AG04450 (cell line): ENCODE measurements around the gene METRNL. TPM values are rescaled to one million over a fixed set of nuclear protein-coding genes. Genes with fewer than 3 reads are reported as not detected.

Experiments used
- CTCF ChIA-PET: fragments of 300-600, 350-600 bp; formaldehyde crosslinking; extraction: SDS; loops from one replicate; lab custom pipeline; 2022; ENCODE audit warnings: antibody characterized with exemption, inconsistent platforms; lab: Charles Lee
- POLR2A ChIA-PET: fragments of 350-600 bp; formaldehyde crosslinking; extraction: SDS; loops from one replicate; lab custom pipeline; 2021; ENCODE audit warnings: antibody characterized with exemption, inconsistent platforms; lab: Yijun Ruan, JAX
- DNase-seq: peaks from one replicate; pipeline ENCODE4 v3.0.0-alpha.2; 2011; ENCODE audit warnings: low read depth, low spot score
- H3K27ac ChIP-seq: one replicate; pipeline ENCODE4 v1.5.1; 2012; ENCODE audit warnings: low read depth, low read length, control low read depth
- H3K27me3 ChIP-seq: one replicate; pipeline ENCODE4 v1.6.0; 2012; ENCODE audit warnings: low read length; ENCODE audit not compliant: control insufficient read depth, insufficient read depth
- H3K4me3 ChIP-seq: 2 replicates; pipeline ENCODE4 v1.5.1; 2011; ENCODE audit warnings: mild to moderate bottlenecking, low read depth, low read length, control low read depth
- H3K9me3 ChIP-seq: 2 replicates; pipeline ENCODE4 v1.5.1; 2012; ENCODE audit warnings: low read length; ENCODE audit not compliant: control insufficient read depth, insufficient read depth
- polyA plus RNA-seq: library from polyadenylated mRNA; depleted of rRNA; stranded (reverse); fragments of >200 nt; gene quantifications from 2 replicates; pipeline ENCODE4 v1.2.3, GENCODE V29; 2011
- TF ChIP-seq, protein P1 (sequence below): IDR thresholded peaks from 2 replicates; pipeline ENCODE4 v1.5.1; 2011; ENCODE audit warnings: low read depth, low read length, control low read depth, inconsistent platforms

Gene METRNL
- polyA plus RNA-seq, 1 experiment: 10.9 TPM

DNA sequence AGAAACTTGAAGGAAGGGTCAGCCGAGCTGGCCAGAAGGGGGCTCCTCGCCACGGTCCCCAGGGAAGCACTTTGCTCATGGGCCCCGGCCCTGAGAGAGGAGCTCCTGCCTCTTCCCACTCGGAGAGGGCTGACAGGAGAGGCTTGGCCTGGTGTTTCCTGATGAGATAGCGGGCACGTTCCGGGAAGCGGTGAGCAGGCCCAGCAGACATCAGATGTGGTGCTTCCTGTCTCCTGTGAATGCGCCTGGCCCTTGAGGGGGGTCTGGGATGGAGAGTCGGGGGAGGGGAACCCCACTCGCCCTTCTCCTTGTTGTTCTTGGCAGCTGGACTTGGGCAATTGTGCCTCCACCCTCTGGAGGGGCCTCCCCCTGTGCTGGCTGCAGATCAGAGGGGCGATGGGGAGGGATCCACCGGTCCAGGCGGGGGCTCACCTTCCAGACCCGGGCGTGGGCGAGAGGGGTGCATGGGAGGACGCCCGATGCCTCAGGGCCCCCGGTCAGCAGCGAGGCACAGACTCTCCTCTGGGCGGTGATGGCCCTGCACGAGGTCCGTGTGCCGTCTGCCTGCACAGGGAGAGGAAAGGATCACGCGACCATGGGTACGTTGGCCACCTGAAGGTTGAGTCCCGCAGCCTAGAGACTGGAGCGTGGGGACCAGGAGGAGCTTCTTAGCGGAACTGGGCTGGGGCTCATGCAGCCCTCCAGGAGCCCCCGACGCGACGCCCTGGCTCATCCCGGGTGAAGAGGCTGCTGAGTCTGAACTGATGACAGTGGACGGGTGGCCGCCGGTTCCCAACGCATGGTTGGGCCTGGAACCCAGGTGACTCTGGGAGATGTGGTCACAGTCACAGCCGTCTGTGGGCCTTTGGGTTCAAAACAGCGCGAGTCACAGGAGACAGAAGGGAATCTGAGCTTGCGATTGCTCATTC is 25.4 kb downstream of the METRNL start:
- ChIA-PET CTCF (interaction anchor here (1.0 kb wide), 1 partner anchor 323 kb away, joined by 4 read pairs; no protein-coding TSS in a partner anchor), POLR2A (no interaction called here)
- TF ChIP-seq, protein P1, sequence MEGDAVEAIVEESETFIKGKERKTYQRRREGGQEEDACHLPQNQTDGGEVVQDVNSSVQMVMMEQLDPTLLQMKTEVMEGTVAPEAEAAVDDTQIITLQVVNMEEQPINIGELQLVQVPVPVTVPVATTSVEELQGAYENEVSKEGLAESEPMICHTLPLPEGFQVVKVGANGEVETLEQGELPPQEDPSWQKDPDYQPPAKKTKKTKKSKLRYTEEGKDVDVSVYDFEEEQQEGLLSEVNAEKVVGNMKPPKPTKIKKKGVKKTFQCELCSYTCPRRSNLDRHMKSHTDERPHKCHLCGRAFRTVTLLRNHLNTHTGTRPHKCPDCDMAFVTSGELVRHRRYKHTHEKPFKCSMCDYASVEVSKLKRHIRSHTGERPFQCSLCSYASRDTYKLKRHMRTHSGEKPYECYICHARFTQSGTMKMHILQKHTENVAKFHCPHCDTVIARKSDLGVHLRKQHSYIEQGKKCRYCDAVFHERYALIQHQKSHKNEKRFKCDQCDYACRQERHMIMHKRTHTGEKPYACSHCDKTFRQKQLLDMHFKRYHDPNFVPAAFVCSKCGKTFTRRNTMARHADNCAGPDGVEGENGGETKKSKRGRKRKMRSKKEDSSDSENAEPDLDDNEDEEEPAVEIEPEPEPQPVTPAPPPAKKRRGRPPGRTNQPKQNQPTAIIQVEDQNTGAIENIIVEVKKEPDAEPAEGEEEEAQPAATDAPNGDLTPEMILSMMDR: no peak
- no peak for DNase-seq
- Histone ChIP-seq H3K9me3 (peaks cover 15% of the 10 kb centered on the region), H3K27me3 (no peaks in the 10 kb centered on the region), H3K4me3 (no peak overlapping the region), H3K27ac (no peak overlapping the region)

- Histone ChIP-seq H3K27me3 (no peaks in the 10 kb centered on the region), H3K27ac (no peak overlapping the region), H3K9me3 (peaks cover 15% of the 10 kb centered on the region), H3K4me3 (no peak overlapping the region)
- POLR2A ChIA-PET: no interaction called here
- TF ChIP-seq, protein P1: no peak
- CTCF ChIA-PET: interaction anchor here (1.0 kb wide), 1 partner anchor 324 kb away, joined by 4 read pairs; no protein-coding TSS in a partner anchor
- no peak for DNase-seq
These were observed 26.1 kb downstream of the METRNL start for GRCh38 chr17:83105512-83105911.

GRCh38 chr17:83106056-83106588 is 26.7 kb downstream of the METRNL start:
- POLR2A ChIA-PET: no interaction called here
- H3K27ac ChIP-seq: no peak overlapping the region
- H3K4me3 ChIP-seq: no peak overlapping the region
- peaks cover 15% of the 10 kb centered on the region for H3K9me3 ChIP-seq
- no peaks in the 10 kb centered on the region for H3K27me3 ChIP-seq
- CTCF ChIA-PET: interaction anchor here (1.0 kb wide), 1 partner anchor 325 kb away, joined by 4 read pairs; no protein-coding TSS in a partner anchor
- TF ChIP-seq, protein P1: no peak
- no peak for DNase-seq

DNA sequence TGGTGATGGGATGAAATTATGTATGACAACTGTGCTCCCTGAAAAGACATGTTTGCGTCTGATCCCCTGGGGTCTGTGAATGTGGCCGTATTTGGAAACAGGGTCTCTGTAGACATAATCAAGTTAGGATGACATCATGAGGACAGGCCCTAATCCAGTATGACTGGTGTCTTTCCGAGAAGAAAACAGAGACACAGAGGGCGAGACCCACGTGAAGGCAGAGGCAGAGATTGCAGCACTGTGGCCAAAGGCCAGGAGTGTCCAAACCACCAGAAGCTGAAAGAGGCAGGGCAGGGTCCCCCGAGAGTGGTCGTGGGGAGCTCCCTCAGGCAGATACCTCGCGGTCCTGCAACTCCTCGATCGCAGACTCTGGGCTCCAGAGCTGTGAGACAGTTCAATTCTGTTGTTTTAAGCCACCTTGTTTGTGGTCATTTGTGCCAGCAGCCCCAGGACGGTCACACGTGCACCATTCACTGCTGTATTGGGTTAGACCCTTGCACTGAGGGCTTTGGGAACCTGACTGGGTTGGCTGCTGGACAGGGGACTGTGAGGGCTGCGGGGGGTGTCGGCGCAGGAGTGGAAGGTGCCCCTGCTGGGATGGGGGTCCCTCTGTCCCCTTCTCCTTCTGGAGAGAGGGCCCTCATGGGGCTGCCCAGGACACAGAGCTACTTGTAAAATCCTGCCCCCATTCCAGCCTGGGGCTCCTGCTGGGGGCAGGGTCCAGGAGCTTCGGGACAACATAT is 27.7 kb downstream of the METRNL start:
- ChIA-PET CTCF (no interaction called here), POLR2A (no interaction called here)
- Histone ChIP-seq H3K9me3 (peaks cover 21% of the 10 kb centered on the region), H3K27me3 (no peaks in the 10 kb centered on the region), H3K4me3 (no peak overlapping the region), H3K27ac (no peak overlapping the region)
- DNase-seq: no peak
- TF ChIP-seq, protein P1: no peak
